Endothelial cell of umbilical vein (primary cell): ENCODE results near the gene NPIPA1.
"Not testable (repeated sequence)": the region's sequence is repeated elsewhere in the genome, so short reads cannot be mapped to it uniquely, and the experiment has no call there.

Experiments
- CTCF ChIP-seq, 2 donors: IDR thresholded peaks; 1 replicate in 1 of 2; 2 replicates in 1 of 2; pipeline ENCODE4 v1.5.1; 2011; ENCODE audit warnings: low read length in 2 of 2, mild to moderate bottlenecking in 2 of 2, moderate library complexity in 2 of 2, control low read depth in 1 of 2, inconsistent platforms in 1 of 2, low read depth in 1 of 2; ENCODE audit not compliant: insufficient read depth in 1 of 2; ENCODE audit errors: extremely low read depth in 1 of 2
- EZH2 ChIP-seq: IDR thresholded peaks from 2 replicates; pipeline ENCODE4 v1.6.1; 2012; ENCODE audit warnings: borderline replicate concordance, low read depth, mild to moderate bottlenecking, moderate library complexity, low read length, inconsistent platforms; ENCODE audit not compliant: severe bottlenecking
- JUN ChIP-seq: IDR thresholded peaks from 2 replicates; pipeline ENCODE4 v1.6.1; 2011; ENCODE audit warnings: borderline replicate concordance, low read depth; ENCODE audit not compliant: insufficient read length, insufficient read depth
- MAX ChIP-seq: IDR thresholded peaks from 2 replicates; pipeline ENCODE4 v1.6.1; 2011; ENCODE audit not compliant: insufficient read depth, insufficient read length
- POLR2A ChIP-seq: IDR thresholded peaks from 2 replicates; pipeline ENCODE4 v1.6.1; 2012; ENCODE audit warnings: low read depth, mild to moderate bottlenecking, control low read depth, low read length
- POLR2AphosphoS5 ChIP-seq: IDR thresholded peaks from 2 replicates; pipeline ENCODE4 v1.6.1; 2012; ENCODE audit warnings: low read depth, mild to moderate bottlenecking, control low read depth, low read length, moderate library complexity; ENCODE audit not compliant: insufficient read depth

- not testable (repeated sequence) for TF ChIP-seq CTCF (IDR thresholded peaks at IDR 0.05; ENCODE audit: extremely low read depth in 1 of 2, insufficient read depth in 1 of 2, low read depth in 1 of 2, low read length in 2 of 2); EZH2; JUN; POLR2AphosphoS5; POLR2A; MAX
These were observed 12.9 kb upstream of the NPIPA1 start for GRCh38 chr16:14924359-14924758.
